Stimulated activated CD4-positive, alpha-beta T cell treated with anti-CD3 and anti-CD28 coated beads, Interleukin-4, amount 100 ng/mL, for 1 hour (primary cell): Measurements from ENCODE around the gene TMEM119.
"Not testable (repeated sequence)": the region's sequence is repeated elsewhere in the genome, so short reads cannot be mapped to it uniquely, and the experiment has no call there.

ENCODE experiments used
- DNase-seq: peaks from one replicate; pipeline ENCODE4 v3.0.0-alpha.2; 2020

Gene TMEM119

GRCh38 chr12:108633534-108634248, 35.8 kb upstream of the TMEM119 start, which contains the start of gene SELPLG:
TSS of gene SELPLG (minus strand) at chr12:108633894. CDS start at chr12:108624307, 9,587 bp downstream.
- DNase-seq = peak; percentile 78

- no peak for DNase-seq
Measured at GRCh38 chr12:108633081-108633533, 35.2 kb upstream of the TMEM119 start.

- DNase-seq = not testable (repeated sequence)
Measured at GRCh38 chr12:108631261-108631660, 33.4 kb upstream of the TMEM119 start.

- DNase-seq = no peak
Measured at GRCh38 chr12:108630481-108631207, 32.8 kb upstream of the TMEM119 start.

GRCh38 chr12:108629824-108630476, 32.1 kb upstream of the TMEM119 start:
- DNase-seq = peak; percentile 46

- DNase-seq = no peak
Measured at GRCh38 chr12:108629151-108629550, 31.3 kb upstream of the TMEM119 start.

GRCh38 chr12:108627134-108627920, 29.4 kb upstream of the TMEM119 start:
- DNase-seq = no peak

- no peak for DNase-seq
Measured at GRCh38 chr12:108625228-108625627, 27.3 kb upstream of the TMEM119 start.

- DNase-seq = no peak
Measured at GRCh38 chr12:108623577-108623976, 25.7 kb upstream of the TMEM119 start.

- no peak for DNase-seq
Measured at GRCh38 chr12:108622921-108623514, 25.1 kb upstream of the TMEM119 start.

GRCh38 chr12:108622421-108622820, 24.5 kb upstream of the TMEM119 start:
- no peak for DNase-seq

GRCh38 chr12:108621161-108621560, 23.3 kb upstream of the TMEM119 start:
- DNase-seq = no peak

GRCh38 chr12:108620236-108620879, 22.5 kb upstream of the TMEM119 start:
- DNase-seq = no peak

- DNase-seq = no peak
Measured at GRCh38 chr12:108619369-108620160, 21.7 kb upstream of the TMEM119 start.

GRCh38 chr12:108618953-108619274, 21.0 kb upstream of the TMEM119 start:
- DNase-seq = not testable (repeated sequence)

- peak; percentile 79 for DNase-seq
Measured at GRCh38 chr12:108618079-108618952, 20.4 kb upstream of the TMEM119 start.

- DNase-seq = peak; percentile 75
Measured at GRCh38 chr12:108616941-108617858, 19.3 kb upstream of the TMEM119 start.

GRCh38 chr12:108616359-108616758, 18.5 kb upstream of the TMEM119 start:
- no peak for DNase-seq

- no peak for DNase-seq
Measured at GRCh38 chr12:108615918-108616317, 18.0 kb upstream of the TMEM119 start.
